Spleen (tissue), 7 donors: Measurements from ENCODE around the gene MGAT5.

Source experiments
- POLR2A ChIP-seq, 3 donors: fragments of 450-650 bp; IDR thresholded peaks; one replicate each; pipeline ENCODE4 v1.5.1; 2017; ENCODE audit warnings: antibody characterized with exemption in 3 of 3, mild to moderate bottlenecking in 1 of 3
- POLR2AphosphoS5 ChIP-seq, 3 donors: sonication (generic); formaldehyde crosslinking; IDR thresholded peaks; one replicate each; pipeline ENCODE4 v1.5.1; 2017; ENCODE audit warnings: antibody characterized with exemption in 3 of 3
- TF ChIP-seq, protein P1 (sequence below), 11 experiments: fragments of 200-600 bp in 7 of 11; fragments of 450-650 bp in 4 of 11; sonication (generic) in 4 of 11; IDR thresholded peaks in 8 of 11; conservative IDR thresholded peaks in 3 of 11; 1 replicate in 7 of 11; 2 replicates in 4 of 11; pipeline versions ENCODE4 v1.4.0 to v1.8.0; 2016 to 2021; ENCODE audit warnings: antibody characterized with exemption in 11 of 11, inconsistent platforms in 4 of 11, mild to moderate bottlenecking in 1 of 11
- donor health status: DM: no; HTN: no; CAD: no; lungs with moderate emphysema.
- donor health status: DM: no; HTN: no; CAD: no.
- donor health status: DM: no; HTN: no; CAD: no.

DNA sequence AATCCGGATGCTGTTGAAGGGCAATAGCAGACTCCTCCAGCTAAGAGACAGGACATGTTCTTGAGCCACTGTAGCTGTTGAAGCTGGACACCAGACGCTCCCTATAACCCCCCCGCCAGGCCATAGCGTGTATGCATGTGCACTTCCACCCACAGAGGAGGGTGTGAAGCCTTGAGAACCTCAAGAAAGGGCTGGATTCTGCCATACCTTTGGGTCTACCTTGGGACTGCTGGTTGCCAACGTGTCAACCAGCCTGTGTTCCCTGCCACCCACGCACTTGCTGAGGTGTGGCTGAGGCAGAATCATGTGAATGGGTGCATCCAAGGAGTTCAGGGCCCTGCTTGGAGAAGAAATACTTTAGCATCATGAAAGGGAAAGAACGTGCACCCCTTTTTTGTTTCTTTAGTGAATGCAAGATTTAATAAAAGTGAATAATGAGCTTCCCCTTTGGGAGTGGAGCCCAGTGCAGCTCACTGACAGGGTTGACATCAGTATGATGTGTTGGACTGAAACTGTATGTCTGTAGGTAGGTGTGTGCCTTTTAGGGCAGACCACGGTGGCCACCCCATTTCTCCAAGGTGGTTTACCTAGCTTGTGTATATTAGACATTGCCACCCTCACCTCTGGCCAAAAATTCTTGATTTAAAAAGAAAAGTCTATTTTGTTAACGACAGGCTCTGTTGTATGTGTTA is 198.3 kb downstream of the MGAT5 start:
- TF ChIP-seq POLR2A (IDR thresholded peaks at IDR 0.05) = no peak
- TF ChIP-seq, protein P1, sequence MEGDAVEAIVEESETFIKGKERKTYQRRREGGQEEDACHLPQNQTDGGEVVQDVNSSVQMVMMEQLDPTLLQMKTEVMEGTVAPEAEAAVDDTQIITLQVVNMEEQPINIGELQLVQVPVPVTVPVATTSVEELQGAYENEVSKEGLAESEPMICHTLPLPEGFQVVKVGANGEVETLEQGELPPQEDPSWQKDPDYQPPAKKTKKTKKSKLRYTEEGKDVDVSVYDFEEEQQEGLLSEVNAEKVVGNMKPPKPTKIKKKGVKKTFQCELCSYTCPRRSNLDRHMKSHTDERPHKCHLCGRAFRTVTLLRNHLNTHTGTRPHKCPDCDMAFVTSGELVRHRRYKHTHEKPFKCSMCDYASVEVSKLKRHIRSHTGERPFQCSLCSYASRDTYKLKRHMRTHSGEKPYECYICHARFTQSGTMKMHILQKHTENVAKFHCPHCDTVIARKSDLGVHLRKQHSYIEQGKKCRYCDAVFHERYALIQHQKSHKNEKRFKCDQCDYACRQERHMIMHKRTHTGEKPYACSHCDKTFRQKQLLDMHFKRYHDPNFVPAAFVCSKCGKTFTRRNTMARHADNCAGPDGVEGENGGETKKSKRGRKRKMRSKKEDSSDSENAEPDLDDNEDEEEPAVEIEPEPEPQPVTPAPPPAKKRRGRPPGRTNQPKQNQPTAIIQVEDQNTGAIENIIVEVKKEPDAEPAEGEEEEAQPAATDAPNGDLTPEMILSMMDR (IDR thresholded peaks at IDR 0.05 in 8 of 11, conservative IDR thresholded peaks at IDR 0.05 in 3 of 11) = no peak
- no peak for TF ChIP-seq POLR2AphosphoS5 (IDR thresholded peaks at IDR 0.05)
